Endothelial cell of umbilical vein (primary cell): ENCODE measurements around the gene CYP8B1. TPM values are rescaled to one million over a fixed set of nuclear protein-coding genes. Genes with fewer than 3 reads are reported as not detected.

Experiments
- BruUV-seq: library from RNA; stranded (reverse); fragments of 400-500 nt; replicated peaks from 2 replicates; lab custom pipeline; 2021; lab: Mats Ljungman, UMichigan
- CTCF ChIA-PET: fragments of 300-600, 350-600 bp; sonication (Branson Sonifier 250); formaldehyde crosslinking; loops from one replicate; lab custom pipeline; 2021; ENCODE audit warnings: antibody characterized with exemption, inconsistent platforms; lab: Charles Lee
- POLR2A ChIA-PET: fragments of 300-600, 350-600 bp; sonication (Branson Sonifier 250); formaldehyde crosslinking; loops from one replicate; lab custom pipeline; 2021; ENCODE audit warnings: antibody characterized with exemption, inconsistent platforms; lab: Charles Lee
- DNase-seq: peaks from one replicate; pipeline ENCODE4 v3.0.0-alpha.2; 2011; ENCODE audit warnings: low read depth, low spot score
- FAIRE-seq: peaks from 2 replicates; lab custom pipeline; 2011; peaks lifted over from hg19 to GRCh38; lab: Jason Lieb, UNC
- H2AFZ ChIP-seq: 2 replicates; pipeline ENCODE4 v1.6.0; 2012; ENCODE audit warnings: low read depth, low read length, control low read depth, inconsistent platforms
- H3K27ac ChIP-seq: 2 replicates; pipeline ENCODE4 v1.5.1; 2011; ENCODE audit warnings: low read depth, mild to moderate bottlenecking, control low read depth, low read length, moderate library complexity; ENCODE audit not compliant: insufficient read depth
- H3K27me3 ChIP-seq, 2 experiments: 2 replicates each; pipeline versions ENCODE4 v1.6.0 to v1.6.1; 2011; ENCODE audit warnings: low read length in 2 of 2, mixed read lengths in 1 of 2; ENCODE audit not compliant: control insufficient read depth in 2 of 2, insufficient read depth in 2 of 2
- H3K36me3 ChIP-seq, 2 experiments: 2 replicates in 1 of 2; 3 replicates in 1 of 2; pipeline ENCODE4 v1.5.1; 2011; ENCODE audit warnings: low read length in 2 of 2, mild to moderate bottlenecking in 1 of 2, moderate library complexity in 1 of 2; ENCODE audit not compliant: control insufficient read depth in 2 of 2, insufficient read depth in 2 of 2; ENCODE audit errors: extremely low read depth in 1 of 2
- H3K4me1 ChIP-seq: 3 replicates; pipeline ENCODE4 v1.5.1; 2011; ENCODE audit warnings: mild to moderate bottlenecking, low read length; ENCODE audit not compliant: control insufficient read depth, insufficient read depth; ENCODE audit errors: extremely low read depth
- H3K4me2 ChIP-seq: 2 replicates; pipeline ENCODE4 v1.6.1; 2011; ENCODE audit warnings: low read length, control low read depth, mixed read lengths; ENCODE audit not compliant: insufficient read depth
- H3K4me3 ChIP-seq, 3 experiments: fragments of 200-600 bp in 1 of 3; sonication (generic), shearing (Covaris generic) in 1 of 3; replicated peaks in 1 of 3; 2 replicates each; pipeline ENCODE4 v1.5.1; 2011 to 2016; ENCODE audit warnings: control low read depth in 3 of 3, low read length in 3 of 3, mild to moderate bottlenecking in 2 of 3, inconsistent platforms in 1 of 3, low read depth in 1 of 3, moderate library complexity in 1 of 3; ENCODE audit not compliant: insufficient read depth in 1 of 3
- H3K79me2 ChIP-seq: 2 replicates; pipeline ENCODE4 v1.6.0; 2012; ENCODE audit warnings: low read length, inconsistent platforms; ENCODE audit not compliant: control insufficient read depth, insufficient read depth
- H3K9ac ChIP-seq: replicated peaks from 2 replicates; pipeline ENCODE3; 2011; ENCODE audit warnings: low read length, control low read depth; ENCODE audit not compliant: insufficient read depth; ENCODE audit errors: extremely low read depth
- H3K9me1 ChIP-seq: replicated peaks from 3 replicates; pipeline ENCODE4 v1.6.0; 2011; ENCODE audit warnings: mild to moderate bottlenecking, low read length; ENCODE audit not compliant: control insufficient read depth, insufficient read depth; ENCODE audit errors: extremely low read depth
- H3K9me3 ChIP-seq: replicated peaks from 2 replicates; pipeline ENCODE4 v1.5.1; 2012; ENCODE audit warnings: low read length, inconsistent platforms; ENCODE audit not compliant: control insufficient read depth, insufficient read depth
- H4K20me1 ChIP-seq: replicated peaks from 2 replicates; pipeline ENCODE3; 2011; ENCODE audit warnings: mild to moderate bottlenecking, low read length; ENCODE audit not compliant: control insufficient read depth, insufficient read depth; ENCODE audit errors: extremely low read depth
- CTCF ChIP-seq, 2 donors: IDR thresholded peaks; 1 replicate in 1 of 2; 2 replicates in 1 of 2; pipeline ENCODE4 v1.5.1; 2011; ENCODE audit warnings: low read length in 2 of 2, mild to moderate bottlenecking in 2 of 2, moderate library complexity in 2 of 2, control low read depth in 1 of 2, inconsistent platforms in 1 of 2, low read depth in 1 of 2; ENCODE audit not compliant: insufficient read depth in 1 of 2; ENCODE audit errors: extremely low read depth in 1 of 2
- EZH2 ChIP-seq: IDR thresholded peaks from 2 replicates; pipeline ENCODE4 v1.6.1; 2012; ENCODE audit warnings: borderline replicate concordance, low read depth, mild to moderate bottlenecking, moderate library complexity, low read length, inconsistent platforms; ENCODE audit not compliant: severe bottlenecking
- FOS ChIP-seq: IDR thresholded peaks from 2 replicates; pipeline ENCODE4 v1.6.1; 2011; ENCODE audit warnings: mild to moderate bottlenecking, low read length, moderate library complexity, borderline replicate concordance; ENCODE audit not compliant: insufficient read depth
- GATA2 ChIP-seq: IDR thresholded peaks from 2 replicates; pipeline ENCODE4 v1.7.0; 2011; ENCODE audit warnings: low read depth, mild to moderate bottlenecking, moderate library complexity, mixed read lengths, low read length; ENCODE audit not compliant: insufficient read length, insufficient read depth
- JUN ChIP-seq: IDR thresholded peaks from 2 replicates; pipeline ENCODE4 v1.6.1; 2011; ENCODE audit warnings: borderline replicate concordance, low read depth; ENCODE audit not compliant: insufficient read length, insufficient read depth
- MYC ChIP-seq: IDR thresholded peaks from one replicate; pipeline ENCODE4 v1.6.1; 2011; ENCODE audit warnings: mild to moderate bottlenecking, low read depth, low read length
- POLR2A ChIP-seq: IDR thresholded peaks from 2 replicates; pipeline ENCODE4 v1.6.1; 2012; ENCODE audit warnings: low read depth, mild to moderate bottlenecking, control low read depth, low read length
- POLR2AphosphoS5 ChIP-seq: IDR thresholded peaks from 2 replicates; pipeline ENCODE4 v1.6.1; 2012; ENCODE audit warnings: low read depth, mild to moderate bottlenecking, control low read depth, low read length, moderate library complexity; ENCODE audit not compliant: insufficient read depth
- dilution Hi-C: fragments of 300-500 bp; cut with MboI; formaldehyde crosslinking; loops from one replicate; pipeline ENCODE4 v1.15.0; 2019; ENCODE audit warnings: low sequenced_read_pairs; ENCODE audit not compliant: extremely low pct_ligation_motif_present
- intact Hi-C: fragments of 100-400 bp; cut with micrococcal nuclease; formaldehyde crosslinking; loops from one replicate; pipeline ENCODE4 v1.10.0; 2022
- polyA plus RNA-seq, 4 experiments: library from polyadenylated mRNA; depleted of rRNA in 3 of 4; stranded (reverse) in 3 of 4; unstranded in 1 of 4; fragments of >200 nt; gene quantifications; 2 replicates each; pipeline versions ENCODE4 v1.2.1 to v1.2.3, GENCODE V29; 2011 to 2012; ENCODE audit warnings: missing spikeins in 1 of 4
- total RNA-seq: library from RNA; stranded (reverse); gene quantifications from 2 replicates; pipeline ENCODE4 v1.2.3, GENCODE V29; 2021
- TF ChIP-seq, protein P1 (sequence below): IDR thresholded peaks from 2 replicates; pipeline ENCODE4 v1.6.1; 2011; ENCODE audit not compliant: insufficient read depth, insufficient read length

CYP8B1 gene
- total and polyA plus RNA-seq, 2 donors (not counting 3 experiments of a cell fraction or from before 2014, with no cell fraction given), result not detected

- no peak overlapping the region for H3K27ac ChIP-seq
- intact Hi-C loops, result no loop called here
- no peak overlapping the region for H2AFZ ChIP-seq
- no peaks in the 10 kb centered on the region for H3K9me3 ChIP-seq
- FAIRE-seq, result no peak
- peaks cover 0 to 4% of the 10 kb centered on the region in 2 experiments for H3K27me3 ChIP-seq
- ChIA-PET CTCF (no interaction called here), POLR2A (no interaction called here)
- H3K9ac ChIP-seq, result no peak overlapping the region
- H3K4me1 ChIP-seq, result no peaks in the 10 kb centered on the region
- no peaks in the 10 kb centered on the region for H3K36me3 ChIP-seq
- dilution Hi-C loops, result no loop called here
- H3K79me2 ChIP-seq, result no peaks in the 10 kb centered on the region
- BruUV-seq, result no TSS peak
- no peaks in the 10 kb centered on the region for H3K9me1 ChIP-seq
- no peak for TF ChIP-seq GATA2
- no peak for TF ChIP-seq EZH2
- no peak for TF ChIP-seq FOS
- TF ChIP-seq JUN, result no peak
- TF ChIP-seq, protein P1, sequence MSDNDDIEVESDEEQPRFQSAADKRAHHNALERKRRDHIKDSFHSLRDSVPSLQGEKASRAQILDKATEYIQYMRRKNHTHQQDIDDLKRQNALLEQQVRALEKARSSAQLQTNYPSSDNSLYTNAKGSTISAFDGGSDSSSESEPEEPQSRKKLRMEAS, result no peak
- no peak for TF ChIP-seq POLR2A
- TF ChIP-seq POLR2AphosphoS5, result no peak
- no peak for TF ChIP-seq MYC
- no peak for TF ChIP-seq CTCF (IDR thresholded peaks at IDR 0.05; ENCODE audit: extremely low read depth in 1 of 2, insufficient read depth in 1 of 2, low read depth in 1 of 2, low read length in 2 of 2)
- no peak for DNase-seq
- no peak overlapping the region for H3K4me2 ChIP-seq
- H4K20me1 ChIP-seq, result no peaks in the 10 kb centered on the region
- H3K4me3 ChIP-seq, result no peak overlapping the region
These were observed 15.4 kb upstream of the CYP8B1 start for GRCh38 chr3:42891042-42891441.
